Tongue (tissue), 3 donors: Measurements from ENCODE around the gene CACNA1D. TPM values are rescaled to one million over a fixed set of nuclear protein-coding genes. Genes with fewer than 3 reads are reported as not detected.
A peak's percentile ranks its signal among the peaks of the same experiment; 100 is the strongest.

Experiments used
- DNase-seq: peaks from one replicate; pipeline ENCODE4 v3.0.0-alpha.2; 2015
- small RNA-seq: library from RNA; depleted of rRNA; stranded (forward); fragments of <200 nt; gene quantifications from one replicate; pipeline ENCODE3, GENCODE V24; 2014; ENCODE audit warnings: low replicate concordance
- total RNA-seq: library from RNA; depleted of rRNA; stranded (reverse); fragments of >200 nt; gene quantifications from one replicate; pipeline ENCODE4 v1.2.3, GENCODE V29; 2014

The CACNA1D gene
- total RNA-seq, 1 donor from 2014 or later, result 10.1 TPM

GRCh38 chr3:53845103-53845880 lies 350.9 kb downstream of the CACNA1D start:
- DNase-seq, result peak; percentile 83

- no peak for DNase-seq
These were observed 351.4 kb downstream of the CACNA1D start for GRCh38 chr3:53845881-53846133.

GRCh38 chr3:53846134-53846850 lies 351.9 kb downstream of the CACNA1D start, which contains the start of the genes CHDH and IL17RB:
Gene CHDH (minus strand): TSS chr3:53846419. CDS start chr3:53824008, 22,411 bp downstream.
Gene IL17RB (plus strand): TSS chr3:53846568. CDS start chr3:53846589, 21 bp downstream.
- DNase-seq, result peak; percentile 68

GRCh38 chr3:53846851-53847155 lies 352.4 kb downstream of the CACNA1D start:
- DNase-seq, result no peak

GRCh38 chr3:53849916-53850315 lies 355.5 kb downstream of the CACNA1D start:
- DNase-seq, result no peak

GRCh38 chr3:53850895-53851294 lies 356.5 kb downstream of the CACNA1D start:
- DNase-seq, result peak; percentile 62

- no peak for DNase-seq
These were observed 362.6 kb downstream of the CACNA1D start for GRCh38 chr3:53856964-53857363.

- no peak for DNase-seq
These were observed 363.8 kb downstream of the CACNA1D start for GRCh38 chr3:53858096-53858741.

- DNase-seq, result no peak
These were observed 364.8 kb downstream of the CACNA1D start for GRCh38 chr3:53859178-53859577.

GRCh38 chr3:53860196-53860595 lies 365.8 kb downstream of the CACNA1D start:
- no peak for DNase-seq

GRCh38 chr3:53862241-53862640 lies 367.8 kb downstream of the CACNA1D start:
- no peak for DNase-seq

- DNase-seq, result no peak
These were observed 368.7 kb downstream of the CACNA1D start for GRCh38 chr3:53863145-53863544.

Small RNA genes within 50 kb of the gene (small RNA-seq; reads per million reads assigned to genes)
- gene AC012467.1 (not detected), gene RF00154 (15.9 reads per million, percentile 94 among the genes with 10 or more reads in this experiment)

Other genes starting within 250 kb of the CACNA1D start
- gene TKT, start 238.6 kb upstream of the CACNA1D start, total RNA-seq, result 57.2 TPM
- gene DCP1A, start 147.1 kb upstream of the CACNA1D start, total RNA-seq, result 23.3 TPM